ENCODE results near the gene LLGL1. TPM values are rescaled to one million over a fixed set of nuclear protein-coding genes. Genes with fewer than 3 reads are reported as not detected.

Gene LLGL1
- total RNA-seq, 2 donors from 2014 or later, result 17.7 to 33.5 TPM

DNA sequence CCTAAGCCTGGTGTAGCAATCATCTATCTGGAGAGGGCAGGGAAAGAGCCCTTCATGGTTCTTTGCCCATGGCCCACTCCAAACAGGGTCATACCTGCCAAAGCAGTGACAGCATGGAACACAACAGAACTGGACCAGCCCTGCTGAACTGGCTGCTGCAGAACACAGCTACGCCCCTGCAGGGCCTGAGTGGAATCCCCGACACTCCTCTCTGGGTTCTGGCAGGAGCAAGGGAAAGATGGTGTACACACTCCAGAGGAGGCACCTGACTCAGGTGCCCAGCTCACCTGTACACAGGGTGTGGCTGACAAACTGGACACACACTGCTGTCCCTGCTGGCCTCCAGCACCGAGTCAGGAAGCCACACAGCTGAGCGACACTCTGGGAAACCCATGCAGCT is 54.8 kb downstream of the LLGL1 start:
- no peaks in the 10 kb centered on the region for H3K9me3 ChIP-seq
- intact Hi-C loops (cut with DNase I), result no loop called here
- 90% methylated on average over 4 of the region's 4 CpGs for WGBS
- no peak for DNase-seq (ENCODE audit: low spot score)
- peaks cover 0 to 10% of the 10 kb centered on the region in 2 donors for H3K36me3 ChIP-seq
- H3K4me3 ChIP-seq, result no peak overlapping the region
- H3K4me1 ChIP-seq (replicated peaks), result no peaks in the 10 kb centered on the region
- H3K27me3 ChIP-seq (replicated peaks; ENCODE audit: insufficient read depth), result no peaks in the 10 kb centered on the region
- TF ChIP-seq, protein P1, sequence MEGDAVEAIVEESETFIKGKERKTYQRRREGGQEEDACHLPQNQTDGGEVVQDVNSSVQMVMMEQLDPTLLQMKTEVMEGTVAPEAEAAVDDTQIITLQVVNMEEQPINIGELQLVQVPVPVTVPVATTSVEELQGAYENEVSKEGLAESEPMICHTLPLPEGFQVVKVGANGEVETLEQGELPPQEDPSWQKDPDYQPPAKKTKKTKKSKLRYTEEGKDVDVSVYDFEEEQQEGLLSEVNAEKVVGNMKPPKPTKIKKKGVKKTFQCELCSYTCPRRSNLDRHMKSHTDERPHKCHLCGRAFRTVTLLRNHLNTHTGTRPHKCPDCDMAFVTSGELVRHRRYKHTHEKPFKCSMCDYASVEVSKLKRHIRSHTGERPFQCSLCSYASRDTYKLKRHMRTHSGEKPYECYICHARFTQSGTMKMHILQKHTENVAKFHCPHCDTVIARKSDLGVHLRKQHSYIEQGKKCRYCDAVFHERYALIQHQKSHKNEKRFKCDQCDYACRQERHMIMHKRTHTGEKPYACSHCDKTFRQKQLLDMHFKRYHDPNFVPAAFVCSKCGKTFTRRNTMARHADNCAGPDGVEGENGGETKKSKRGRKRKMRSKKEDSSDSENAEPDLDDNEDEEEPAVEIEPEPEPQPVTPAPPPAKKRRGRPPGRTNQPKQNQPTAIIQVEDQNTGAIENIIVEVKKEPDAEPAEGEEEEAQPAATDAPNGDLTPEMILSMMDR (IDR thresholded peaks at IDR 0.05), result no peak
- TF ChIP-seq POLR2A (IDR thresholded peaks at IDR 0.05) (no peak), POLR2AphosphoS5 (IDR thresholded peaks at IDR 0.05) (no peak)
- H3K27ac ChIP-seq, result no peak overlapping the region

DNA sequence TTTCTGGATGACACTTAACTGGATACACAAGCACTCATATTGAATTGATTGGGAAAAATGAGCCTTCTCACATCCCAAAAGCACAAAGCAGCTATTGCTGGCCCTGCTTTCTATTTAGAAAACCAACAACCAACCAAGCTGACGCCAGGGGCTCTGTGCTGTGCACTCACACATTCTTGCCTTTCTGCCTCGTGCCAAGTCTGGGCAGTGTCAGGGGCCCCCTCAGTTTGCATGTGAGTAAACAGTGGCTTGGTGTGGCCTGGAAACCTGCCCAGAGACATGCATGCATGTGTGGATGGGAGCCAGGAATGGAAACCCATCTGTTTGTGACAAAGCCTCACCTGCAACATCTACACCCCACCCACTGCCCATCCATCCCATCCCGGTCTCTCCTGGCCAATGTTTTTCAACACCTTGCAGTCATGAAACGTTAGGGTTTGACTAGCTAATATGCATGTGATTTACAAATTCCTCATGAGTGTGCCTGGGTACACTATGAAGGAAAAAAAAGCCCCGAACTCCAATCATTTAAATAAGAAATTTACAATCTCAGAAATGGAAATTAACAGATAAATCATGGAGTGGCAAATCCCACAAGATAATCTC is 55.4 kb downstream of the LLGL1 start:
- no peak for DNase-seq (ENCODE audit: low spot score)

DNA sequence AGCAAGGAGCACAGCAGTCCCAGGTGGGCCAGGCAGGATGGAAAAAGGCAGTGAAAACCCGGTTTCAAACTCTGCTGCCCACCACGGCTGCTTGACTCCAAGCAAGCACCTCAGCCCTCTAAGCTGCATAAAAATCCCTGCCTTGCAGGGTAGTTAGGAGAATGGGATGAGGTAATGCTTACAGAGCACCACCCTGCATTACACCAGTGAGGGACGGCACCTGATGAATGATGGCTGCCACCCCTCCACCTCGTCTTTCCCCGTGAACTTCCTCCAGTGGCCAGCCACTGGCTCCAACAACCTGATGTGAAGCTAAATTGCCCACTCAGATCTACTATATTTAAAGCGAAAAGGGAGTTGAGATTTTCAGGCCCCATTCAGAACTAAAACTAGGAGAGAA is 56.4 kb downstream of the LLGL1 start:
- TF ChIP-seq POLR2A (IDR thresholded peaks at IDR 0.05), result no peak
- TF ChIP-seq POLR2AphosphoS5 (IDR thresholded peaks at IDR 0.05), result no peak
- TF ChIP-seq, protein P1 (IDR thresholded peaks at IDR 0.05), result no peak
- 89% methylated on average over 6 of the region's 6 CpGs for WGBS
- no peaks in the 10 kb centered on the region for H3K9me3 ChIP-seq
- DNase-seq (ENCODE audit: low spot score), result no peak
- H3K27me3 ChIP-seq (replicated peaks; ENCODE audit: insufficient read depth), result no peaks in the 10 kb centered on the region
- intact Hi-C loops (cut with DNase I), result no loop called here
- H3K27ac ChIP-seq, result no peak overlapping the region
- no peak overlapping the region for H3K4me3 ChIP-seq
- H3K4me1 ChIP-seq (replicated peaks), result no peaks in the 10 kb centered on the region
- peaks cover 0 to 11% of the 10 kb centered on the region in 2 donors for H3K36me3 ChIP-seq

More for the DNA sequence above, 55.4 kb downstream of the LLGL1 start:
- no peak overlapping the region for H3K4me3 ChIP-seq
- H3K27ac ChIP-seq, result no peak overlapping the region
- TF ChIP-seq POLR2AphosphoS5 (IDR thresholded peaks at IDR 0.05) (no peak), POLR2A (IDR thresholded peaks at IDR 0.05) (no peak)
- TF ChIP-seq, protein P1 (IDR thresholded peaks at IDR 0.05), result no peak
- no peaks in the 10 kb centered on the region for H3K4me1 ChIP-seq (replicated peaks)
- peaks cover 0 to 11% of the 10 kb centered on the region in 2 donors for H3K36me3 ChIP-seq
- intact Hi-C loops (cut with DNase I), result no loop called here
- WGBS, result 37% methylated on average over 4 of the region's 5 CpGs
- H3K27me3 ChIP-seq (replicated peaks; ENCODE audit: insufficient read depth), result no peaks in the 10 kb centered on the region
- H3K9me3 ChIP-seq, result no peaks in the 10 kb centered on the region

DNA sequence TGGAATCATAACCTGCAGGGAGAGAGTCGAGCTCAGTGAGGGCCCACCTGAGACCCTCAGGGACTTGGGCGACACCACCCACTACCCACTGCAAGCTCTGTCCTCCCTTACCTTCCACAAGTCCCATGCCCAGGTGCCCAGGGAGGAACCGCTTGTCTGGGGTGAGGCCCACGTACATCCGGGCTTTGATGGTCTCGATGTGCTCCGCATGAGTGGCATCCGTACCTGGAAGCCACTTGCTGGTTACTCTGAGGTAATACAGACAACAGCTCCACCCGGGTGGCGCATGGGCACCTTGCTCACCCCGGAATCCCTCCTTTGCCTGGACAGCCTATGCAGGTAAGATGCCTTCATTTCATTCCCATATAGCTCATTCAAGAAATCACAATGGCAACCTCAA is 59.9 kb downstream of the LLGL1 start:
- no peak for DNase-seq (ENCODE audit: low spot score)
- intact Hi-C loops (cut with DNase I), result no loop called here
- H3K36me3 ChIP-seq, result peaks cover 3 to 28% of the 10 kb centered on the region in 2 donors

More for the DNA sequence above, 59.9 kb downstream of the LLGL1 start:
- H3K4me3 ChIP-seq, result no peak overlapping the region
- H3K27me3 ChIP-seq (replicated peaks; ENCODE audit: insufficient read depth), result no peaks in the 10 kb centered on the region
- H3K4me1 ChIP-seq (replicated peaks), result no peaks in the 10 kb centered on the region
- WGBS, result 93% methylated on average over 11 of the region's 11 CpGs
- H3K27ac ChIP-seq, result no peak overlapping the region
- H3K9me3 ChIP-seq, result no peaks in the 10 kb centered on the region
- TF ChIP-seq, protein P1 (IDR thresholded peaks at IDR 0.05), result no peak
- TF ChIP-seq POLR2AphosphoS5 (IDR thresholded peaks at IDR 0.05) (no peak), POLR2A (IDR thresholded peaks at IDR 0.05) (no peak)

Data from prostate gland (tissue), 2 donors.